Measurements from ENCODE around the gene PLCB1.

GRCh38 chr20:8509809-8510208, 377.7 kb downstream of the PLCB1 start:
- TF ChIP-seq GATA2 (IDR thresholded peaks at IDR 0.05; ENCODE audit: low read depth, low read length), result peak; percentile 79
- TF ChIP-seq GATA3 (IDR thresholded peaks at IDR 0.05; ENCODE audit: low read depth, low read length), result peak; percentile 95
